Measurements from ENCODE around the gene UPF2. TPM values are rescaled to one million over a fixed set of nuclear protein-coding genes. Genes with fewer than 3 reads are reported as not detected.
"Not testable (repeated sequence)": the region's sequence is repeated elsewhere in the genome, so short reads cannot be mapped to it uniquely, and the experiment has no call there.

Gene UPF2
- total RNA-seq, 1 experiment from 2014 or later, result 17.9 TPM

DNA sequence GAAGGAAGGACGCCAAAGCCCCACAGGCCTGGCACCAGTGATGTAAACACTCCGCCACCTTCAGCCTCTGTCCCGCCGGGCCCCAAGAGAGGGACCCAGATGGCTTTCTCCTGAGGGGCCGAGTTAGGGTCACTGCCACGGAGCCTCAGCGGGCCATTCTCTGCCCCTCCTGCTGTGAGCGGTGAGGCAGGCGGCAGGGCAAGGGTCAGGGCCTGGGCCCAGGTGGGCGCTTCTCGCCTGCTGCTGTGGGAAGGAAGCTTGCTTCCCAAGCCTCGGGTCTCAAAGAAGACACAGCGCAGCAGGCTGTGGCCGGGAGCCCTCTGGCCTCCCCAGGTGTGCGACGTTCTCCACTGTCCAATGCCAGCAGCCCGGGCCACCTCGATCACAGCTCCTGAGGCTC, 134.7 kb downstream of the UPF2 start:
- DNase-seq (ENCODE audit: low spot score), result no peak

DNA sequence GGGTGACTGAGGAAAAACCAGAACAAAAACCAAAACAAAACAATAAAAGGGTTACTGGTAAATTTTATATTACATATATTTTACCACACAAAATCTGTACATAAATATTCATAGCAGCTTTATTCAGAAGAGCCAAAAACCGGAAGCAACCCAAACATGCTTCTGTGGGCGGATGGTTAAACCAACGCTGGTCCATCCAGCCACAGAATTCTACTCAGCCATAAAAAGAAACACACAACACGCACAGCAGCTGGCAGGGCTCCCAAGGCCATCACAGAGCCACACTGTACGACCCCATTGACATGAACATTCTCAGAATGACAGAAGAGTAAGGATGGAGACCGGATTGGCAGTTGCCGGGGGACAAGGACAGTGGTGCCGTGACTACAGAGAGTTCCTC, 135.9 kb downstream of the UPF2 start:
- DNase-seq (ENCODE audit: low spot score), result no peak

DNA sequence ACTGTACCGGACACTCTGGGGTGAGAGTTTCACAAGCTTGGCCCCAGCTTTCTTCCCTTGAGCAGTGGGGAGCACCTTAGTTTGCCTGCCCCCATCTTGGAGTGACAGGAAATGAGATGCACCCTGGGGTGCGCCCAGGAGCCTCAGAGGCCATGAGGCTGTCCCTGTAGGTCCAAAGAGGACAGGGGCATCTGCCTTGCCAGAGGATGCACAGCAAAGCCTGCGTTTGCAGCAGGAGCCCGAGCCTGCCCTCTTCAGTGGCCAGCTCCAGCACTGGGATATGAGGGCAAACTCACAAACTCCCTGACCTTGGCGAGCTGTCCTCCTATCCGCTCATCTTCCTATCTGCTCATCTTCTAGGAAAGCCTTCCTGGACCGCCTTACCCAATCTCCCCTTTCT, 140.0 kb downstream of the UPF2 start:
- DNase-seq (ENCODE audit: low spot score), result no peak

DNA sequence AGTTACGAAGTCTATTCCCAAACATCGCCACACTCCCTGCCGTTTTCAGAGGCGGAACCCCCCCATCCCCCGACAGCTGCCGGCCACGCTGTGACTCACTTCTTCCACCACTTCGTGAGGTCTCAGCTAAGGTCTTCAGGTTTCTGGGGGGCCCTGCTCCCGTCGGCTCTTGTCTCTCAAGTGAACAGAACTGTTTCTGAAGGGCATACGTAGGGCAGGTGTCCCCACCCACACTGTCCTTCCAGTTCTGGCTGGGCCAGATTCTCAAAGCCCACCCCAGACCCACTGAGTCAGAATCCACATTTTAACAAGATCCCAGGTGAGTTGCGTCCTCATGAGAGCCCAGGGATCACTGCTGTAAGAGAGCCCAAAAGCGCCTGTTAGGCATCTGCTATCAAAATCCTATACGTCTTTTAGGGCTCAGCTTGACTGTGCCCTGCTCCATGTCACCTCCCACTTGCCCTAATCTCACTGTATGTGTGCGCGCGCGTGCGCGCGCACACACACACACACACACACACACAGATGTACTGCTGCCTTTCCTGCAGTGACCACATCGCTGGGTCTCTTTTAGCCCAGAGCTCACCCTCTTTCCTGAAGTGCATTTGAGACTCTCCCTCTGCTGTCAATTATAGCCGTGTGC, 140.7 kb downstream of the UPF2 start:
- no peak for DNase-seq (ENCODE audit: low spot score)

DNA sequence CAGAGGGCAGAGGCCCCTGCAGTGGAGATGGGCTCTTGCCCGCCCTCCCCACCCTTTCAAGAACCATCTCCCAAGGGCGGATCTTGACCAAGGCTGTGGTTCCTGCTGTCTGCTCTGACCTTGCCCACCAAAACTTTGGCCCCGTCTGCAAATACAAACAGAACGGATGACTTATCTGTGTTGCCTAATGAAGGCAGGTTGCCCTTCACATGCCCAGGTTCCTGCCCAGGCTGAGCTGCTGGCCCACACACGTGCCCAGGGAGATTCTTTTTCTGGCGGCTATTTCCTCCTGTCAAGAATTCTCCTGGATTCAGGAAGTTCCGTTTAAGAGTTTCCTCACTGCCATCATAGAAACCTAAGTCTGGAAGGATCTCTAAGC, 141.2 kb downstream of the UPF2 start:
- no peak for DNase-seq (ENCODE audit: low spot score)

DNA sequence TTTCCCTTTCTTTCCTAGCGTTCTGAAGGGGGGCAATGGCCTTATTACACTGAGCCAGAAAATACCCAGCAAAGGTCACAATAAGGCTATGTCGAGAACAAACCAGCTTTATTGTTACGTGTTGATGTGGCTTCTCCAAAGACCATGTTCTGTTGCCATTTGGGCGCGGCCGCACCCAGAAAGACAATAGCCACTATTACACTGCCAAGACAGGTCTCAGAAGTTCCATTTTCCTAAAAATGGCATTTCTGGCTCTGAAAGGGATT, 141.6 kb downstream of the UPF2 start:
- no peak for DNase-seq (ENCODE audit: low spot score)

DNA sequence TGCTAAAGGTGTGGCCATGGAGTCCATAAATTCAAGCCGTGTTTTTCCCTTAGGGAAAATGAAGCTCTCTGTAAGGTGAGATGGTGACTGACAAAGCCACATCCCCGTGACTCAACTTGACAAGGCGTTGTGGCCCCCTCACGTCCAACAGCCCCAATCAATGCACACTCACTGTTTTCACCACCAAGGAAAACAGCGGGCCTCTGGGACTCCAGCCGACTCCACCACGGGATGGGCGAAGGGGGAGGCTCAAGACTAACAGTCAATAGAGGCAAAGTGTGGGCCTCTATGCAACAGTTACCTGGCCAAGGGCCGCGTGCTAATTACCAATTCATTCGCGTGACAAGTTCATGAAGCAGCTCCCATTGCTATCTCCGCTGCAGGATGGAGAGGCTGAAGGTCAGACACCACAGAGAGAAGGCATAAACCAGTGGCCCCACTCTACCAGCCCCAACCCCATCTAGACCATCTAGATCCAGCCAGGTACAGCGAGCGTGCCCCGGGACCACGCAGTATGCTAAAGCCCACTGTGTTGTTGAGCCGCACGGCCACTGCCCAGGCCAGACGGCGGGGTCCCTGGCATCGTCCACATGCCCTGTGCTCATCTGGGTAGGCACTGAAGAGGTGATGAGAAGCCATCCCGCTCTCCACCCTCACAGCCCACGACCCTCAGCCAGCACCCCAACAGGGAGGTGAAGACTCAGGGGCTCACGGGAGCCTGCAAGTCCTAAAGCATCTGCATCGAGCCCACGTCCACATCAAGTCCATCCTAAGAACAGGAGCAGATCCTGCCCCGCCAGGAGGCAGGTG, 143.3 kb downstream of the UPF2 start:
- no peak for DNase-seq (ENCODE audit: low spot score)

DNA sequence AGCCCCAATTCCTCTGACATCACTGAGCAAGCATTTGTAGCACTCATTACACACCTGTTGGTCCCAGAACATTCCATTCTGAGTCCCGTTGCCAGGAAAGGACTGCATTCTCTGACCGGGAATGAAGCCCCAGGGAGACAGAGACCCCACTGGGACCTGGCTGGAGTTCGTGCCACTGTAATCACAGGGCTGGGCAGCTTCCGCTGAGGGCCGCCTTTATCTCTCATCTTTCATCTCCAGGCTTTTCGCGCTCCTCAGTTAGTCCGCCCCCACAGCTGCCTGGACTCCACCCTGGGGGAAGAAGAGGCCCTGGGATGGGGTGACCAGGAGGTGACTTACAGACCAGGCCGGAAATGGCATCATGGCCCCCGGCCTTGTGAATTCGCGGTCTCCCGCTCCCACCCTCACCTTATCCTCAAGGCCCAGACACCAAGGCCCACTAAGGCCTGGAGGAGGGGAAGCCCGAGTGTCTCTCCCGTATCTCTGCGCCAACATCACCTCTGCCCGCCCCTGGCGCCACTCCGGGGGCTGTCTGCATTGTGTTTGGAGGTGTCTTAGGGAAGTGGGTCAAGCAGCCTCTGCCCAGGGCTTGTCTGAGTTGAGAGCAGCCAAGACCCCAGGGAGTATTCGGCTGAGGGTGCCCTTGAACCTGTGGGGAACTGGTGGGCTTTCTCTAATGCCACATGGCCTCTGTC, 144.1 kb downstream of the UPF2 start:
- DNase-seq (ENCODE audit: low spot score), result peak; percentile 93

DNA sequence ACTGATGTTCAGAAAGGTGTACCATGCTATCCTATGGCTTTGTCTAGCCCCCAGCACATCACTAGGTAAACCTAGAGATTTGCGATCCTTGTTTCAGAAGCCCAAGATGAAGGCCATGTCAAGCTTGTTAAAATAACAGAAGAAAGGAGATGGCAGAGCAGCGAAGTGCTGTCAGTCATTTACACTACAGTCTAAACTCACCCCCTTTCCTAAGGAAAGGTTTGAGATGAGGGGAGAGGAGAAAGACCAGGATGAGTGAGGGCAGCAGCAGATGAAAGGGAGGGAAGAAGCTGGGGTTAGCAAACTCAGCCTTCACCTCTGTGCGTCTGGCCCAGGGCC, 144.6 kb downstream of the UPF2 start:
- DNase-seq (ENCODE audit: low spot score), result no peak

DNA sequence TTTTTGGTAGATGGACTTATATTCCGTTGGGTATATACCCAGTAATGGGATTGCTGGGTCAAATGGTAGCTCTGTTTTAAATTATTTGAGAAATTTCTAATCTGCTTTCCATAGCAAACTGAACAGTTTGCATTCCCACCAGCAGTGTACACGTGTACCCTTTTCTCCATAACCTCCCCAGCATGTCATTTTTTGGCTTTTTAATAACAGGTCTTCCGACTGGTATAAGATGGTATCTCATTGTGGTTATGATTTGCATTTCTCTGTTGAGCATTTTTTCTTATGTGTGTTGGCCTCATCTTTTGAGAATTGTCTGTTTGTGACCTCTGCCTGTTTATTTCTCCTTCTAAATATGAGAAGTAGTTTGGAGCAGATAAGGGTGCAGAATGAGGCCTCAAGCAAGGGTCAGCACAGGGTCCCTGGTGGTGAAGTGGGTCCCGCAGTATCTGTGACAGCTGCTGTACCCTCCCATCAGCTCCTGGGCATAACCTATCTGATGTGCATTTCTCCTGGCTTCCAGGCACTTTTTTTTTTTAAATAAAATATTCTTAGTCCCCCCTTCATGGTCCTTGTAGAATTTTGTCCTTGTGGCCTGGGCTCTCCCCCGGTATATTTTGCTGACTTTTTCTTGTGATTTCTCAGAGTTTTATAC, 145.9 kb downstream of the UPF2 start:
- no peak for DNase-seq (ENCODE audit: low spot score)

DNA sequence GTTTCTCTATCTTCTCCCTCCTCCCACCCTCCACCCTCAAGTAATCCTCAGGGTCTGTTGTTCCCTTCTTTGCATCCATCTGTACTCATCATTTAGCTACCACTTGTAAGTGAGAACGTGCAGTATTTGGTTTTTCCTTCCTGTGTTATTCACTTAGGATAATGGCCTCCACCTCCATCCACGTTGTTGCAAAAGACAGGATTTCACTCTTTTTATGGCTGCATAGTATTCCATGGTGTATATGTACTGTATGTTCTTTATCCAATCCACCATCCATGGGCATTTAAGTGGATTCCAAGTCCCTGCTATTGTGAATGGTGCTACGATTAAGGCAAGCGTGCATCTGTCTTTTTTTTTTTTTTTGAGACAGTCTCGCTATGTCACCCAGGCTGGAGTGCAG, 147.0 kb downstream of the UPF2 start:
- no peak for DNase-seq (ENCODE audit: low spot score)

DNA sequence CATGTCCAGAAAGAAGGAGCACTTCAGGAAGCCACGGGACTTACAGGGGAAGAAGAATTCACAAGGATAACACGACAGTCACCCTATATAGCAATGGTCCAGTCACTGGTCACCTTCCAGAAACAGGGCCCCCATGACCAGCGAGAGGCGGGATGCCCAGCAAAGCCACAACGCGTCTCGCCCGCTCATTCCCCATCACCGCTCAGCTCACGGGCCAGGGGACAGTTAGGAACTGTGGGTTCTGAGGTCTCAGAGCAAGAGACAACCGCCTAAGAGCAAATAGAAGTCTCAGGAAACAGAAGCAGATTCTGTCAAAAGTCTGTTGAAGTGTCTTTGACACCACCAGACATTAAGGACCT, 147.5 kb downstream of the UPF2 start:
- DNase-seq (ENCODE audit: low spot score), result no peak

DNA sequence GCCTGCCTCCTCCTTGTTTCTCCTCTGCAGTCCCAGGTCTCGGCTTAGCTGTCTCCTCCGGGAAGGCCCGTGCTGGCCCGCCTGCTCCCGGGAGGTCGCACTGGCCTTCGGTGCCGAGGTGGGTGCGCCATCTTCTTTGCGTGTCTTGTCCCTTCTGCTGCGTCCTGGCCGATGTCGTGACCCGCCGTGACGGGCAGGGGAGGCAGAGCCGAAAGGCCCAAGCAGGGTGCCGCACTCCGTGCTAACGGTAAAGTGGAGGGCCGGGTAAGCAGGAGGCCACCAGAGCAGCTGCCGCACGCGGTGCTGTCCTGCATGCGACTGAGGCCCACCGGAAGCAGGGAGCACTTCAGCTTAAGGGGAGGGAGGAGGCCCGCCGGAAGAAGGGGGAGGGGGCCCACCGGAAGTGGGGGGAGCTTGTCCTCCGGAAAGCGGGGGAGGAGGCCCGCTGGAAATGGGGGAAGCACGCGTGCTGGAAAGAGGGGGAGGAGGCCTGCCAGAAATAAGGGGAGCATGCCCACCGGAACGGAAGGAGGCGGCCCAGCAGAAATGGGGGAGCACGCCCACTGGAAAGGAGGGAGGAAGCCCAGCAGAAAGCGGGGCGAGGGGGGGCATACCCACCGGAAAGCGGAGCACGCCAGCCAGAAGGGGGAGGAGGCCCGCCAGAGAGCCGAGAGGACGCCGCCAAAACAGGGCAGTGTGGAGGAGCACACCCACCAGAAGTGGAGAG, 148.1 kb downstream of the UPF2 start:
- no peak for DNase-seq (ENCODE audit: low spot score)

DNA sequence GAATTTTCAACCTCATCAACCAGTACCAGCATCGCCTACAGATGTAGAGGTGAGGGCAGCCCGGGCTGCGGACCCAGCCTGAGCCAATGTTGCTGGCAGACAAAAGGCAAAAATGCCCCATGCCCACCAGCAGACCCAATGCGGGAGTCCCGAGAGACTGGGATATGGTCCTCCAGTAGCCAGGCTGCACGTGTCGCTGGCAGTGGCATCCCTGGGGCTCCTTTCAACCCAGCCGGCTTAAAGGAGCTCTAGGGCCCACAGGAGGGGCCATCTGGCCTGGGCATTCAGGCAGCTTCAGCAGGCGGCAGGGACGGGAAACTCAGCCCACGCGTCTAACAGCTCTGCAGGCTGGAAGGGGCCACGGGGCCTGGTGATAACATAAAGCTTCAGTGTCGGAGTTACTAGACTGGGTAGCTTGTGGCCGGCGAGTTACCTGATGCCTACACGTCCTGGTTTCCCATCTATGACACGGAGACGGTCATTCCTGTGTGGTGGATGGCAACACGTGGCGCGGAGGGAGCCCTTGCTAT, 148.8 kb downstream of the UPF2 start:
- DNase-seq (ENCODE audit: low spot score), result no peak

DNA sequence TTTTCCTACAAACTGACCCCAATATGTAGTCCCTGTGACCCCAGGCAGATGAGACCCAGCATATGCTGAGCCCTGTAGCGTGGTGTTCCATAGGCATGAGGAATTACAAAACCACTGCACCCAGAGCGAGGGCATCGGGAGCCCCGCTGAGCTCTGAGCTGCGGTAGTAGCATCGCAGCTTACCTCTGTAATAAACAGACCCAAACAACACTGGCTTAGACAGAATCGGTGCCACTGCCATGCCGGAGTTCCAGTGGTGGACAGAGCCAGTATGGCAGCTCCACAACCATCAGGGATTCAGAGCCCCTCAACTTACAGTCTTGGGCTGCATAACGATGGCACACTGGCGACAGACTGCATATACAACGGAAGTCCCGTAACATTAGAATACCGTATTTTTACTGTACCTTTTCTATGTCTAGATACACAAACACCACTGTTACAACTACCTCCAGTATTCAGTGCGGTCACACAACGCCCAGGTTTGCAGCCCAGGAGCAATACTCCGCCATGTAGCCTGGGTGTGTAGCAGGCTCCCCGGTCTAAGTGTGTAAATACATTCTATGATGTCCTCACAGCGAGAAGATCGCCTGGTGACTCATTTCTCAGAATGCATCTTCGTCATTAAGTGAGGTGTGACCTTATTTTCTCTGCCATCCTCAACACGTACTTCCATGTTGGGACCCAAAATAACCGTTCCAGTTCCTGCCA, 150.7 kb downstream of the UPF2 start:
- no peak for DNase-seq (ENCODE audit: low spot score)

DNA sequence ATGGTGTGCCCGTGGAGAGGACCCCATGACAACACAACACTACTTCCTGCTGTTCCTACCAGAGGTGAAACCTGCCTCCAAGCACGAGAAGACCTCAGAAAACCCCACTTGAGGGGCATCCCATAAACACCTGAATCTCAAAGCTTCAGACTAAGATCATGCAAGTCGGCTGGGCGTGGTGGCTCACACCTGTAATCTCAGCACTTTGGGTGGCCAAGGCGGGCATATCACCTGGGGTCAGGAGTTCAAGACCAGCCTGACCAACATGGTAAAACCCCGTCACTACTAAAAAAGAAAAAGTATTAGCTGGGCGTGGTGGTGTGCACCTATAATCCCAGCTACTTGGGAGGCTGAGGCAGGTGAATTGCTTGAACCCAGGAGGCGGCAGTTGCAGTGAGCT, 153.3 kb downstream of the UPF2 start:
- not testable (repeated sequence) for DNase-seq (ENCODE audit: low spot score)

DNA sequence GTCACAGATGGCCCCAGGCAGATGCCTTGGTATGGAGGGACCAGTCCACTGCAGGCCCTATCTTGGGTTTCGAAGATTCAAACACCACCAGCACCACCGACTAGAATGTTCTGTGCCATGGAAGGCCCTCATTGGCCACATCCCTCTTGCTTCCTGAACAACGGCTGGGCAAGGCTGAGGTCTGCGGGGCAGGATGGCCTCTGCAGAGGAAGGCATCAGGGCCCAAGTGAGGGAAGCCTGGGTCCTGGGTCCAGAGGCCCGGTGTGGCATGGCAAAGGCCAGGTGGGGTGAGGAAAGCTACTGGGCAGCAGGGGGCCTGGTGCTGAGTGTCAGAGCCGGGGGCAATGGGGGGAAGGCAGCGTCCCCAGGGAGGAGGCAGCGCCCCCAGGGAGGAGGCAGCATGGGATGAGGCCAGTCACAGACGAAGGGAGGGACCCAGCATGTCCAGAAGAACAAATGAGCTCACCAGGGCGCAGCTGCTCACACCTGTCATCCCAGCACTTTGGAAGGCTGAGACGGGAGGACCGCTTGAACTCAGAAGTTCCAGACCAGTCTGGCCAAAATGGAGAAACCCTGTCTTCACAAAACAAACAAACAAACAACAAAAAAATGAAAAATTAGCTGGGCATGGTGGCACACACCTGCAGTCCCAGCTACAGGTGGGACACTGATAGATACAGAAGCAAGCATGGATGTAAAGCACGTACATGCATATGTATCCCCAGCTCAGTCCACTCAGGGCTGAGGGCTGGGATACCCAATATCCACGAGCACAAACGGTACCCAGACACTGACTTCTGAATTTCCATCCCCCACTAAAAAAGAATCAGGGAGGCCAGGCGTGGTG, 155.0 kb downstream of the UPF2 start:
- no peak for DNase-seq (ENCODE audit: low spot score)

DNA sequence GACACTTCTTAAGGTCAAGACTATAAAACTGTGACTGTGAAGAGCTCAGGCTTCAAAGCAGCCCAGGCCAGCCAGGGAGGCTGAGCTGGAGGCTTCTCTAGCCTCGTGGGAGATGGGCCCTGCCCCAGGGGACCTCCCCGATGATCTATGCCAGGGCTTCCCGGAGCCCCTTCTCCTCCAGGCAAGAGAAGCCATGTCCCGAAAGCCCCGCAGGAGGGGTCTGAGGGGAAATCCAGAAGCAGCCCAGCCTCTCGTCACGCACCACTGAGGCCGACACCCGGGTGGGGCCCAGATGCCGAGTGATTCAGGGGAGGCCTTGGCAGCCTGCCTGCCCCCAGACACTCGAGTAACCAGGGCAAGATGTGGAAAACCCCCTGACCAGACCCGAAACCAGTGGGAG, 155.8 kb downstream of the UPF2 start:
- DNase-seq (ENCODE audit: low spot score), result no peak

DNA sequence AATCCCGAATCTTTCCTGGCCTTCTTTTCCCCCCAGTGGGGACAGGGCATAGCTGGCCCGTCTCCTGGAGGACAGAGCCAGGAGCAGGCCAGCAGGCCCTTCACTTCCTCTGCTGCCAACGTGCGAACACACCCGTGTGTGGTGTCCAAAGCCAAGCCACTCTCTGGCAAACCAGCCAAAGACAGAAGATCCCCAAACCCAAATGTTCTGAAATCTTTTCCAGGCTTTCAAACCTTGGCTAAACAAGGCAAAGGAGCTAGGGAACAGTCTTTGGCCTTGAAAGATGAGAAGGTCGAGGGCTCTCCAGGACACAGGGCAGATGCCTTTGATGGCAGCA, 156.5 kb downstream of the UPF2 start:
- DNase-seq (ENCODE audit: low spot score), result no peak

DNA sequence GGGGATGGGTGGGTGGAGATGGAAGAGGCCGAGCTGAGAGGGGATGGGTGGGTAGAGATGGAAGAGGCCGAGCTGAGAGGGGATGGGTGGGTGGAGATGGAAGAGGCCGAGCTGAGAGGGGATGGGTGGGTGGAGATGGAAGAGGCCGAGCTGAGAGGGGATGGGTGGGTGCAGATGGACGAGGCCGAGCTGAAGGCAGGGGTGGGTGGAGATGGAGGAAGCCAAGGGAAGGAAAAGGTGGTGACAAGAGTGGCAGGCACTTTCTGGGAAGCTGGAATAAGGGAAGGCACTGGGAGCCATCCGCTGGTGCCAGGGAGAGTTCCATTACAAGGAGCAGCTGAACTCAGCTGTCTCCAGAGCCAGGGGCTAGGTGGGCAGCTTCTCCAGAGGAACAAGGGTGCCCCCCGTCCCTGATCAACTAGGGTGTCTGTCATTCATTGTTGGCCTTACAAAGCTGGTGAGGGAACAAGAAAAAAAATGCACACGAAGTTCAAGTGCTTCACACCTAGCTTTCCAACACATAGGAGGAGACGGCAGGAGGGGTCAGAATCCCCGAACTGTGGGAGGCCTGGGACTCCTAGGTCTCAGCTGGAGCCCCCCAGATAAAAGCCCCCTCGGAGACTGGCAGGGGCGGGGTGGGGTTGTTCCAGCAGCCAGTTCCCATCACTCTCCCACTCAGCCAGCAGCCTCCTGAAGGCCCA, 157.0 kb downstream of the UPF2 start:
- DNase-seq (ENCODE audit: low spot score), result no peak

All from HT-29 (cell line).